Effector memory CD8-positive, alpha-beta T cell (primary cell): ENCODE results near the gene TBC1D10B.

Experiments
- ATAC-seq: fragments of 150-1000 bp; cut with Tn5 transposase; replicated peaks from 2 replicates; pipeline ENCODE4 v1.10.0; 2021; ENCODE audit warnings: mild to moderate bottlenecking, moderate library complexity
- DNase-seq, 3 experiments: peaks; one replicate each; pipeline ENCODE4 v3.0.0; 2021
- H3K27ac Mint-ChIP-seq, 2 donors: one replicate each; pipeline ENCODE4 v1.8.0; 2022; ENCODE audit warnings: mild to moderate bottlenecking in 2 of 2, mixed read lengths in 2 of 2, moderate library complexity in 2 of 2
- H3K27me3 Mint-ChIP-seq, 2 donors: one replicate each; pipeline ENCODE4 v1.8.0; 2022; ENCODE audit warnings: mixed read lengths in 2 of 2
- H3K36me3 Mint-ChIP-seq: one replicate; pipeline ENCODE4 v1.8.0; 2022; ENCODE audit warnings: mild to moderate bottlenecking, moderate library complexity, mixed read lengths; ENCODE audit not compliant: insufficient read depth
- H3K4me1 Mint-ChIP-seq, 2 donors: one replicate each; pipeline ENCODE4 v1.8.0; 2022; ENCODE audit warnings: low read depth in 2 of 2, mixed read lengths in 2 of 2
- H3K4me3 Mint-ChIP-seq, 2 donors: one replicate each; pipeline ENCODE4 v1.8.0; 2022; ENCODE audit warnings: mild to moderate bottlenecking in 2 of 2, mixed read lengths in 2 of 2, moderate library complexity in 2 of 2
- H3K9me3 Mint-ChIP-seq, 2 donors: one replicate each; pipeline ENCODE4 v1.8.0; 2022; ENCODE audit warnings: mixed read lengths in 2 of 2

Gene TBC1D10B

GRCh38 chr16:30372725-30373124 lies 2.4 kb upstream of the TBC1D10B start:
- DNase-seq (no peak), ATAC-seq (no peak)
- Mint-ChIP-seq H3K27ac (peak overlapping the region in 1 of 2 donors; percentile 93), H3K27me3 (no peaks in the 10 kb centered on the region), H3K36me3 (peaks cover 9% of the 10 kb centered on the region), H3K4me1 (peaks cover 37 to 38% of the 10 kb centered on the region in 2 donors), H3K4me3 (peak overlapping the region in 1 of 2 donors; percentile 16), H3K9me3 (no peaks in the 10 kb centered on the region)

- ATAC-seq, result no peak
- Mint-ChIP-seq H3K4me3 (peak overlapping the region; percentile 74 to 79), H3K27me3 (no peaks in the 10 kb centered on the region), H3K27ac (peak overlapping the region; percentile 88 to 93), H3K36me3 (peaks cover 8% of the 10 kb centered on the region), H3K9me3 (no peaks in the 10 kb centered on the region), H3K4me1 (peaks cover 37 to 38% of the 10 kb centered on the region in 2 donors)
- DNase-seq, result no peak
Observed at GRCh38 chr16:30372038-30372712, 1.9 kb upstream of the TBC1D10B start.

GRCh38 chr16:30371248-30371816 lies 1.0 kb upstream of the TBC1D10B start:
- DNase-seq (no peak), ATAC-seq (no peak)
- no peaks in the 10 kb centered on the region for H3K9me3 Mint-ChIP-seq
- H3K36me3 Mint-ChIP-seq, result peaks cover 12% of the 10 kb centered on the region
- H3K27ac Mint-ChIP-seq, result peak overlapping the region; percentile 88 to 93
- peak overlapping the region; percentile 74 to 79 for H3K4me3 Mint-ChIP-seq
- H3K4me1 Mint-ChIP-seq, result peaks cover 42 to 44% of the 10 kb centered on the region in 2 donors
- H3K27me3 Mint-ChIP-seq, result no peaks in the 10 kb centered on the region

GRCh38 chr16:30369938-30370455 lies 297 bp downstream of the TBC1D10B start:
- Mint-ChIP-seq H3K4me1 (peaks cover 47 to 52% of the 10 kb centered on the region in 2 donors), H3K4me3 (peak overlapping the region; percentile 74 to 89), H3K27me3 (no peaks in the 10 kb centered on the region), H3K27ac (peak overlapping the region; percentile 88 to 93), H3K36me3 (peaks cover 19% of the 10 kb centered on the region), H3K9me3 (no peaks in the 10 kb centered on the region)
- no peak for DNase-seq
- peak; percentile 5 for ATAC-seq

- H3K4me1 Mint-ChIP-seq, result peaks cover 47 to 53% of the 10 kb centered on the region in 2 donors
- peak overlapping the region; percentile 88 to 89 for H3K4me3 Mint-ChIP-seq
- no peaks in the 10 kb centered on the region for H3K27me3 Mint-ChIP-seq
- no peak for ATAC-seq
- H3K9me3 Mint-ChIP-seq, result no peaks in the 10 kb centered on the region
- peak overlapping the region; percentile 90 to 92 for H3K27ac Mint-ChIP-seq
- DNase-seq, result no peak
- peaks cover 26% of the 10 kb centered on the region for H3K36me3 Mint-ChIP-seq
Observed at GRCh38 chr16:30369091-30369937, 980 bp downstream of the TBC1D10B start.

- peak overlapping the region; percentile 90 to 92 for H3K27ac Mint-ChIP-seq
- H3K36me3 Mint-ChIP-seq, result peaks cover 26% of the 10 kb centered on the region
- no peak for DNase-seq
- no peaks in the 10 kb centered on the region for H3K27me3 Mint-ChIP-seq
- H3K9me3 Mint-ChIP-seq, result no peaks in the 10 kb centered on the region
- no peak for ATAC-seq
- peak overlapping the region; percentile 88 to 89 for H3K4me3 Mint-ChIP-seq
- H3K4me1 Mint-ChIP-seq, result peaks cover 47 to 53% of the 10 kb centered on the region in 2 donors
Observed at GRCh38 chr16:30368792-30369090, 1.6 kb downstream of the TBC1D10B start.

- ATAC-seq (no peak), DNase-seq (no peak)
- H3K9me3 Mint-ChIP-seq, result no peaks in the 10 kb centered on the region
- no peaks in the 10 kb centered on the region for H3K27me3 Mint-ChIP-seq
- peaks cover 31% of the 10 kb centered on the region for H3K36me3 Mint-ChIP-seq
- H3K4me3 Mint-ChIP-seq, result peak overlapping the region; percentile 88 to 89
- peaks cover 47 to 53% of the 10 kb centered on the region in 2 donors for H3K4me1 Mint-ChIP-seq
- H3K27ac Mint-ChIP-seq, result peak overlapping the region; percentile 90 to 92
Observed at GRCh38 chr16:30368122-30368791, 2.0 kb downstream of the TBC1D10B start.

- H3K4me1 Mint-ChIP-seq, result peaks cover 46 to 53% of the 10 kb centered on the region in 2 donors
- DNase-seq, result no peak
- no peak for ATAC-seq
Observed at GRCh38 chr16:30367349-30368009, 2.8 kb downstream of the TBC1D10B start.

GRCh38 chr16:30366511-30366910 lies 3.8 kb downstream of the TBC1D10B start:
- ATAC-seq (no peak), DNase-seq (no peak)
- H3K4me1 Mint-ChIP-seq, result peaks cover 40 to 50% of the 10 kb centered on the region in 2 donors
- H3K4me3 Mint-ChIP-seq, result peak overlapping the region; percentile 88 to 89
- H3K27ac Mint-ChIP-seq, result peak overlapping the region in 1 of 2 donors; percentile 92
- no peaks in the 10 kb centered on the region for H3K9me3 Mint-ChIP-seq
- no peaks in the 10 kb centered on the region for H3K27me3 Mint-ChIP-seq
- H3K36me3 Mint-ChIP-seq, result peaks cover 34% of the 10 kb centered on the region

More at GRCh38 chr16:30367349-30368009, 2.8 kb downstream of the TBC1D10B start:
- H3K4me3 Mint-ChIP-seq, result peak overlapping the region; percentile 88 to 89
- peaks cover 34% of the 10 kb centered on the region for H3K36me3 Mint-ChIP-seq
- no peaks in the 10 kb centered on the region for H3K27me3 Mint-ChIP-seq
- no peaks in the 10 kb centered on the region for H3K9me3 Mint-ChIP-seq
- H3K27ac Mint-ChIP-seq, result peak overlapping the region; percentile 90 to 92

- ATAC-seq, result no peak
- no peaks in the 10 kb centered on the region for H3K27me3 Mint-ChIP-seq
- H3K4me3 Mint-ChIP-seq, result no peak overlapping the region
- peaks cover 35 to 43% of the 10 kb centered on the region in 2 donors for H3K4me1 Mint-ChIP-seq
- no peak for DNase-seq
- peak overlapping the region in 1 of 2 donors; percentile 25 for H3K27ac Mint-ChIP-seq
- peaks cover 30% of the 10 kb centered on the region for H3K36me3 Mint-ChIP-seq
- H3K9me3 Mint-ChIP-seq, result no peaks in the 10 kb centered on the region
Observed at GRCh38 chr16:30365200-30365599, 5.1 kb downstream of the TBC1D10B start.

- ATAC-seq (no peak), DNase-seq (no peak)
- H3K27me3 Mint-ChIP-seq, result no peaks in the 10 kb centered on the region
- H3K9me3 Mint-ChIP-seq, result no peaks in the 10 kb centered on the region
- no peak overlapping the region for H3K27ac Mint-ChIP-seq
- peaks cover 32% of the 10 kb centered on the region for H3K36me3 Mint-ChIP-seq
- H3K4me1 Mint-ChIP-seq, result peaks cover 12 to 15% of the 10 kb centered on the region in 2 donors
- no peak overlapping the region for H3K4me3 Mint-ChIP-seq
Observed at GRCh38 chr16:30361180-30361579, 9.1 kb downstream of the TBC1D10B start.

GRCh38 chr16:30359871-30360170 lies 10.5 kb downstream of the TBC1D10B start:
- Mint-ChIP-seq H3K27me3 (no peaks in the 10 kb centered on the region), H3K27ac (no peak overlapping the region), H3K36me3 (peaks cover 34% of the 10 kb centered on the region), H3K4me3 (no peak overlapping the region), H3K9me3 (no peaks in the 10 kb centered on the region), H3K4me1 (peaks cover 14 to 15% of the 10 kb centered on the region in 2 donors)
- DNase-seq, result no peak
- no peak for ATAC-seq
